HG03025 (cell line): ENCODE data around the gene ZGLP1.

ENCODE experiments used
- ATAC-seq: cut with Tn5 transposase; IDR thresholded peaks from one replicate; pipeline ENCODE4 v1.9.1; 2021; ENCODE audit warnings: mild to moderate bottlenecking, moderate library complexity; ENCODE audit not compliant: unreplicated experiment, low FRiP score

The ZGLP1 gene

GRCh38 chr19:10256551-10256950 lies 53.1 kb downstream of the ZGLP1 start:
- ATAC-seq, result no peak

- no peak for ATAC-seq
These were observed 54.3 kb downstream of the ZGLP1 start for GRCh38 chr19:10255358-10255757.
